Nephron progenitor cell (in vitro differentiated cells): ENCODE measurements around the gene NPAS4.

ENCODE experiments used
- DNase-seq: peaks from one replicate; pipeline ENCODE4 v3.0.0; 2021
- H3K27ac Mint-ChIP-seq: 2 replicates; pipeline ENCODE4 v1.8.0; 2021; ENCODE audit warnings: mild to moderate bottlenecking, moderate library complexity, mixed read lengths
- H3K27me3 Mint-ChIP-seq: 2 replicates; pipeline ENCODE4 v1.8.0; 2021; ENCODE audit warnings: mild to moderate bottlenecking, low read depth, mixed read lengths; ENCODE audit not compliant: poor library complexity
- H3K36me3 Mint-ChIP-seq: 2 replicates; pipeline ENCODE4 v1.8.0; 2021; ENCODE audit warnings: low read depth, mixed read lengths
- H3K4me1 Mint-ChIP-seq: 2 replicates; pipeline ENCODE4 v1.8.0; 2021; ENCODE audit warnings: mixed read lengths
- H3K4me3 Mint-ChIP-seq: 2 replicates; pipeline ENCODE4 v1.8.0; 2021; ENCODE audit warnings: mild to moderate bottlenecking, moderate library complexity, mixed read lengths
- H3K9me3 Mint-ChIP-seq: 2 replicates; pipeline ENCODE4 v1.8.0; 2021; ENCODE audit warnings: mild to moderate bottlenecking, moderate library complexity, mixed read lengths
- CTCF ChIP-seq: fragments of 200-600 bp; sonication (generic); IDR thresholded peaks from 2 replicates; pipeline ENCODE4 v1.5.0; 2021; ENCODE audit warnings: antibody characterized with exemption

The NPAS4 gene

GRCh38 chr11:66386171-66387069 is 34.4 kb upstream of the NPAS4 start:
- TF ChIP-seq CTCF: peak; percentile 88

GRCh38 chr11:66388780-66389386 is 32.0 kb upstream of the NPAS4 start:
- H3K36me3 Mint-ChIP-seq: no peaks in the 10 kb centered on the region
- H3K27ac Mint-ChIP-seq: no peak overlapping the region
- peak; percentile 72 for TF ChIP-seq CTCF
- DNase-seq: peak; percentile 68
- H3K9me3 Mint-ChIP-seq: peaks cover under 1% of the 10 kb centered on the region
- peaks cover 13% of the 10 kb centered on the region for H3K4me1 Mint-ChIP-seq
- H3K4me3 Mint-ChIP-seq: no peak overlapping the region
- peaks cover 14% of the 10 kb centered on the region for H3K27me3 Mint-ChIP-seq

More at GRCh38 chr11:66386171-66387069, 34.4 kb upstream of the NPAS4 start:
- Mint-ChIP-seq H3K27ac (no peak overlapping the region), H3K36me3 (no peaks in the 10 kb centered on the region), H3K4me1 (peaks cover 13% of the 10 kb centered on the region), H3K9me3 (no peaks in the 10 kb centered on the region), H3K4me3 (peak overlapping the region; percentile 56), H3K27me3 (peaks cover 8% of the 10 kb centered on the region)
- peak; percentile 95 for DNase-seq

- H3K27me3 Mint-ChIP-seq: peaks cover 19% of the 10 kb centered on the region
- no peak overlapping the region for H3K27ac Mint-ChIP-seq
- H3K4me1 Mint-ChIP-seq: peaks cover 4% of the 10 kb centered on the region
- no peaks in the 10 kb centered on the region for H3K36me3 Mint-ChIP-seq
- TF ChIP-seq CTCF: no peak
- no peak for DNase-seq
- H3K4me3 Mint-ChIP-seq: no peak overlapping the region
- peaks cover 8% of the 10 kb centered on the region for H3K9me3 Mint-ChIP-seq
These were observed 29.5 kb upstream of the NPAS4 start for GRCh38 chr11:66391322-66391721.

- Mint-ChIP-seq H3K4me3 (no peak overlapping the region), H3K36me3 (no peaks in the 10 kb centered on the region), H3K27me3 (peaks cover 21% of the 10 kb centered on the region), H3K27ac (no peak overlapping the region), H3K4me1 (no peaks in the 10 kb centered on the region), H3K9me3 (peaks cover 8% of the 10 kb centered on the region)
- no peak for DNase-seq
- TF ChIP-seq CTCF: no peak
These were observed 26.9 kb upstream of the NPAS4 start for GRCh38 chr11:66393954-66394353.

- H3K36me3 Mint-ChIP-seq: no peaks in the 10 kb centered on the region
- no peak for DNase-seq
- no peaks in the 10 kb centered on the region for H3K9me3 Mint-ChIP-seq
- no peak overlapping the region for H3K27ac Mint-ChIP-seq
- peaks cover 52% of the 10 kb centered on the region for H3K27me3 Mint-ChIP-seq
- TF ChIP-seq CTCF: no peak
- no peak overlapping the region for H3K4me3 Mint-ChIP-seq
- H3K4me1 Mint-ChIP-seq: peaks cover 8% of the 10 kb centered on the region
These were observed 13.2 kb upstream of the NPAS4 start for GRCh38 chr11:66407651-66408050.
